GM21367 (cell line): Measurements from ENCODE around the gene GJC3.
"Not testable (repeated sequence)": the region's sequence is repeated elsewhere in the genome, so short reads cannot be mapped to it uniquely, and the experiment has no call there.

Experiments used
- ATAC-seq: cut with Tn5 transposase; IDR thresholded peaks from one replicate; pipeline ENCODE4 v1.9.1; 2021; ENCODE audit not compliant: unreplicated experiment

The GJC3 gene

GRCh38 chr7:99930376-99930775 lies 956 bp upstream of the GJC3 start:
- ATAC-seq: no peak

- no peak for ATAC-seq
These were observed 272 bp upstream of the GJC3 start for GRCh38 chr7:99929730-99930053.

- no peak for ATAC-seq
These were observed 1.2 kb downstream of the GJC3 start for GRCh38 chr7:99928188-99928587.

GRCh38 chr7:99927536-99927935 lies 1.9 kb downstream of the GJC3 start:
- no peak for ATAC-seq

GRCh38 chr7:99926321-99926720 lies 3.1 kb downstream of the GJC3 start:
- no peak for ATAC-seq

- ATAC-seq: no peak
These were observed 6.2 kb downstream of the GJC3 start for GRCh38 chr7:99923200-99923599.

GRCh38 chr7:99920149-99920548 lies 9.3 kb downstream of the GJC3 start:
- ATAC-seq: no peak

GRCh38 chr7:99919814-99920112 lies 9.7 kb downstream of the GJC3 start:
- ATAC-seq: no peak

GRCh38 chr7:99918959-99919813 lies 10.2 kb downstream of the GJC3 start, which contains the start of gene TRIM4:
Gene TRIM4, minus strand, starts transcription at chr7:99919530. Its CDS starts 129 bp downstream, at chr7:99919401.
- peak; percentile 94 for ATAC-seq

- ATAC-seq: no peak
These were observed 18.4 kb downstream of the GJC3 start for GRCh38 chr7:99910976-99911375.

GRCh38 chr7:99901581-99901980 lies 27.8 kb downstream of the GJC3 start:
- ATAC-seq: no peak

GRCh38 chr7:99899830-99900519 lies 29.4 kb downstream of the GJC3 start:
- ATAC-seq: no peak

GRCh38 chr7:99898836-99899235 lies 30.6 kb downstream of the GJC3 start:
- ATAC-seq: no peak

- no peak for ATAC-seq
These were observed 31.4 kb downstream of the GJC3 start for GRCh38 chr7:99898023-99898357.

GRCh38 chr7:99897322-99898022 lies 31.9 kb downstream of the GJC3 start:
- no peak for ATAC-seq

GRCh38 chr7:99894738-99895137 lies 34.7 kb downstream of the GJC3 start:
- ATAC-seq: no peak

GRCh38 chr7:99893280-99893679 lies 36.1 kb downstream of the GJC3 start:
- ATAC-seq: no peak

- not testable (repeated sequence) for ATAC-seq
These were observed 39.1 kb downstream of the GJC3 start for GRCh38 chr7:99890348-99890747.

GRCh38 chr7:99888366-99888765 lies 41.1 kb downstream of the GJC3 start:
- ATAC-seq: not testable (repeated sequence)

GRCh38 chr7:99881370-99881769 lies 48.0 kb downstream of the GJC3 start:
- ATAC-seq: no peak

- ATAC-seq: no peak
These were observed 52.5 kb downstream of the GJC3 start, which contains the start of gene OR2AE1 for GRCh38 chr7:99876933-99877332. Gene OR2AE1, minus strand, starts transcription at chr7:99877033. Its CDS starts 0 bp downstream, at chr7:99877033.

GRCh38 chr7:99876491-99876890 lies 52.9 kb downstream of the GJC3 start:
- no peak for ATAC-seq
